Tibial nerve (tissue), 4 donors: Measurements from ENCODE around the gene C9orf78.

Experiments used
- CTCF ChIP-seq, 5 experiments: fragments of 200-600 bp in 3 of 5; fragments of 450-650 bp in 2 of 5; sonication (generic) in 3 of 5; IDR thresholded peaks; one replicate each; pipeline ENCODE4 v1.5.1; 2016 to 2019; ENCODE audit warnings: antibody characterized with exemption in 5 of 5, mild to moderate bottlenecking in 3 of 5, moderate library complexity in 2 of 5
- EP300 ChIP-seq, 2 donors: sonication (generic); formaldehyde crosslinking; IDR thresholded peaks; one replicate each; pipeline ENCODE4 v1.6.1; 2017; ENCODE audit warnings: antibody characterized with exemption in 2 of 2, mild to moderate bottlenecking in 1 of 2

DNA sequence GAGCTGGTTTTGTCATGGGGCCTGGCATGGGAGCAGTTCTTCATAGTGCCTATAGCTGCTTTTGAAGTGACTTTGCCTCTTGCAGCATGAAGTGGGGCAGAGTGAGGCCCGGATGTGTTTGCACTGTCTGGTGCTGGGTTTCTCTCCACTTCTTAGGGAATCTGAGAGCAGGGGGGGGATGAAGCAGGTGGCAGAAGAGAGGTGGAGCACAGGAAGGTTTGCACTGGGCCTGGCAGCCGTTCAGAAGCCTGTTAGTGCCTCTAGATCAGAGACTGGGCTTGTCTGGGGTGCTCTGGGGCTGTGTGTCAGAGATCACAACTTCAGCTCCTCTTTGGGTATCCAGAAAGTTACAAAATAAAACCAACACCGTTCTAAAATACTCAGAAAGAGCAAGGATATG lies 18.5 kb upstream of the C9orf78 start:
- TF ChIP-seq CTCF (IDR thresholded peaks at IDR 0.05) (no peak), EP300 (IDR thresholded peaks at IDR 0.05) (no peak)
